ENCODE results near the gene RAB36. TPM values are rescaled to one million over a fixed set of nuclear protein-coding genes. Genes with fewer than 3 reads are reported as not detected.

RAB36 gene
- total and polyA plus RNA-seq, 2 donors (not counting 1 experiment from before 2014, with no cell fraction given), result 1.1 to 3.3 TPM

GRCh38 chr22:23207729-23208393 is 62.6 kb downstream of the RAB36 start:
- TF ChIP-seq CTCF (IDR thresholded peaks at IDR 0.05) (no peak), EZH2 (IDR thresholded peaks at IDR 0.05; ENCODE audit: borderline replicate concordance, insufficient read depth, low read depth, low read length, poor library complexity, severe bottlenecking) (no peak)
- intact Hi-C loops (cut with micrococcal nuclease), result loop anchor here (1.0 kb wide), 1 partner anchor 11 kb away; no protein-coding TSS in a partner anchor
- Histone ChIP-seq H3K27me3 (replicated peaks in 1 of 4; ENCODE audit: control extremely low read depth in 1 of 4, control insufficient read depth in 3 of 4, insufficient read depth in 4 of 4, low read length in 3 of 4) (no peaks in the 10 kb centered on the region), H3K36me3 (replicated peaks in 1 of 2; ENCODE audit: control extremely low read depth in 1 of 2, control insufficient read depth in 1 of 2, extremely low read depth in 1 of 2, insufficient read depth in 2 of 2, low read length in 1 of 2) (peaks cover 0 to 6% of the 10 kb centered on the region in 2 experiments), H4K20me1 (ENCODE audit: control insufficient read depth, insufficient read depth, low read length, poor library complexity, severe bottlenecking) (peaks cover 48% of the 10 kb centered on the region), H3K9me3 (ENCODE audit: control extremely low read depth in 1 of 3, control insufficient read depth in 2 of 3, insufficient read depth in 1 of 3, low read length in 2 of 3) (no peaks in the 10 kb centered on the region), H2AFZ (ENCODE audit: insufficient read depth, low read depth, low read length, poor library complexity, severe bottlenecking) (no peak overlapping the region), H3K4me1 (ENCODE audit: control insufficient read depth in 2 of 2, insufficient read depth in 2 of 2, low read length in 2 of 2) (peaks cover 25 to 30% of the 10 kb centered on the region in 2 donors), H3K9ac (ENCODE audit: low read length) (no peak overlapping the region), H3K27ac (ENCODE audit: low read length in 2 of 2) (no peak overlapping the region), H3K79me2 (ENCODE audit: control insufficient read depth, insufficient read depth, low read length) (peaks cover 62% of the 10 kb centered on the region), H3K4me3 (ENCODE audit: control extremely low read depth in 1 of 5, extremely low read depth in 1 of 5, insufficient read depth in 1 of 5, low read depth in 2 of 5, low read length in 4 of 5) (no peak overlapping the region), H3K4me2 (replicated peaks; ENCODE audit: low read depth, low read length, poor library complexity, severe bottlenecking) (peak overlapping the region; percentile 41)
- ChIA-PET CTCF (interaction anchor here (0.7 to 3.8 kb wide), 9 partner anchors 11 to 454 kb away, joined by 3 to 17 read pairs (median 3); no protein-coding TSS in a partner anchor), POLR2A (interaction anchor here (0.6 to 2.0 kb wide), 7 partner anchors 9 to 636 kb away, joined by 3 to 14 read pairs (median 3); no protein-coding TSS in a partner anchor)
- peak overlapping the region; percentile 65 for H3K4me3 Mint-ChIP-seq
- ATAC-seq (ENCODE audit: low read depth) (peak; percentile 86), DNase-seq (peak; percentile 65)
- WGBS (ENCODE audit: insufficient coverage), result 8% methylated on average over 8 of the region's 11 CpGs
- H3K4me1 Mint-ChIP-seq, result peaks cover 36% of the 10 kb centered on the region
- peak overlapping the region; percentile 86 for H3K27ac Mint-ChIP-seq
- peaks cover 5% of the 10 kb centered on the region for H3K27me3 Mint-ChIP-seq
- H3K9me3 Mint-ChIP-seq (ENCODE audit: insufficient read depth), result no peaks in the 10 kb centered on the region

All from B cell (primary cell).